Activated CD4-positive, alpha-beta memory T cell treated with anti-CD3 and anti-CD28 coated beads, Interleukin-2, amount 10 ng/mL, durations not matched to agents 7 days and 5 days (primary cell): ENCODE measurements around the gene SLC2A4RG. TPM values are rescaled to one million over a fixed set of nuclear protein-coding genes. Genes with fewer than 3 reads are reported as not detected.
A peak's percentile ranks its signal among the peaks of the same experiment; 100 is the strongest.
"Not testable (repeated sequence)": the region's sequence is repeated elsewhere in the genome, so short reads cannot be mapped to it uniquely, and the experiment has no call there.

ENCODE experiments used
- CTCF ChIA-PET: fragments of 350-600 bp; sonication (Branson Sonifier 250); formaldehyde crosslinking; loops from one replicate; lab custom pipeline; 2021; ENCODE audit warnings: antibody characterized with exemption, inconsistent platforms; lab: Charles Lee
- POLR2A ChIA-PET: fragments of 350-600 bp; sonication (Branson Sonifier 250); formaldehyde crosslinking; loops from one replicate; lab custom pipeline; 2021; ENCODE audit warnings: antibody characterized with exemption; lab: Charles Lee
- DNase-seq: peaks from one replicate; pipeline ENCODE4 v3.0.0-alpha.2; 2020
- H3K27ac Mint-ChIP-seq: one replicate; pipeline ENCODE4 v1.8.0; 2021; ENCODE audit warnings: mild to moderate bottlenecking, mixed read lengths
- H3K27me3 Mint-ChIP-seq: one replicate; pipeline ENCODE4 v1.8.0; 2021; ENCODE audit warnings: mixed read lengths
- H3K36me3 Mint-ChIP-seq: one replicate; pipeline ENCODE4 v1.8.0; 2021; ENCODE audit warnings: low read depth, mixed read lengths
- H3K4me1 Mint-ChIP-seq: one replicate; pipeline ENCODE4 v1.8.0; 2021; ENCODE audit warnings: mixed read lengths
- H3K4me3 Mint-ChIP-seq: one replicate; pipeline ENCODE4 v1.8.0; 2021; ENCODE audit warnings: mild to moderate bottlenecking, mixed read lengths
- H3K9me3 Mint-ChIP-seq: one replicate; pipeline ENCODE4 v1.8.0; 2021; ENCODE audit warnings: mixed read lengths
- total RNA-seq, 2 experiments: library from RNA; stranded (reverse); gene quantifications; one replicate each; pipeline ENCODE4 v1.2.3, GENCODE V29; 2021

The SLC2A4RG gene
- total RNA-seq, 2 experiments from 2014 or later = 88.3 to 90.4 TPM

GRCh38 chr20:63709149-63709527 is 30.4 kb upstream of the SLC2A4RG start:
- CTCF ChIA-PET = interaction anchor here (1.6 to 3.0 kb wide), 3 partner anchors 12 to 156 kb away, joined by 5 to 29 read pairs (median 13); partner anchors contain the start of gene TPD52L2
- Mint-ChIP-seq H3K4me1 (peaks cover 59% of the 10 kb centered on the region), H3K27me3 (no peaks in the 10 kb centered on the region), H3K36me3 (peaks cover 65% of the 10 kb centered on the region), H3K9me3 (peaks cover 3% of the 10 kb centered on the region), H3K27ac (no peak overlapping the region), H3K4me3 (peak overlapping the region; percentile 90)
- DNase-seq = no peak
- POLR2A ChIA-PET = interaction anchor here (0.9 to 9.3 kb wide), 4 partner anchors 19 to 42 kb away, joined by 3 to 120 read pairs (median 6); partner anchors contain the start of genes LIME1 and SLC2A4RG

DNA sequence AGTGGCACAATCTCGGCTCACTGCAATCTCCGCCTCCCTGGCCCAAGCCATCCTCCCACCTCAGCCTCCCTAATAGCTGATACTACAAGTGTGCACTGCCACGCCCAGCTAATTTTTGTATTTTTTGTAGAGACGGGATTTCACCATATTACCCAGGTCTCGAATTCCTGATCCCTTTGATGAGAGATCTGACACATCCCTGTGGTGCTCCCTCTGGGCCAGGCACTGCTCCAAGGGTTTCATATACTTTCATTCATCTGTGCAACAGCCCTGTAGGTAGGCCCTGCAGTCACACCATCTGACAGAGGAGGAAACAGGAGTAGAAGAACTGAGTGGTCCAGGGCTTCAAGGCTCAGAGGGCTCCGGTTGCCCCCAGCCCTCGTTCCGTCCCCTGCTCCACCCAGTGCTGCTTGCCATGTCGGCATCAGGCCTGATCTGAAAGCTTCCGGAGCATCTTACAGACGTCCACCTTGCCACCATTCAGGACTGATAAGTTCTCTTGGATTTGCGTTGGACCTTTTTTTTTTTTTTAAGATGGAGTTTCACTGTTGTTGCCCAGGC is 28.4 kb upstream of the SLC2A4RG start:
- peaks cover 71% of the 10 kb centered on the region for H3K36me3 Mint-ChIP-seq

DNA sequence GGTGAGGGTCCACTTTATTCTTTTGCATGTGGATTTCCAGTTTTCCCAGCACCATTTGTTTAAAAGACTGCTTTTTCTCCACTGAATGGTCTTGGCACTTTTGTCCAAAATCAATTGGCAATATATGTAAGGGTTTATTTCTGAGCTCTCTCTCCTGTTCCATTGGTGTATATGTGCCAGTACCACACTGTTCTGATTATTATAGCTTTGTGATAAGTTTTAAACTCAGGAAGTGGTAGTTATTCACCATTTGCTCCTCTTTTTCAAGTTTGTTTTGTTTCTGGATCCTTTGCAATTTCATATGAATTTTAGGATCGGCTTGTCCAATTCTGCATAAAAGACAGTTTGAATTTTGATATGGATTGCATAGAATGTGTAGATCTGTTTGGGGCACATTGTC is 27.4 kb upstream of the SLC2A4RG start:
- no peak for DNase-seq
- ChIA-PET CTCF (interaction anchor here (1.5 kb wide), 1 partner anchor 327 kb away, joined by 3 read pairs; no protein-coding TSS in a partner anchor), POLR2A (interaction anchor here (0.7 to 2.0 kb wide), 4 partner anchors 14 to 27 kb away, joined by 3 to 7 read pairs (median 4); no protein-coding TSS in a partner anchor)
- peaks cover 72% of the 10 kb centered on the region for H3K36me3 Mint-ChIP-seq
- H3K27me3 Mint-ChIP-seq = no peaks in the 10 kb centered on the region
- H3K27ac Mint-ChIP-seq = no peak overlapping the region
- H3K4me1 Mint-ChIP-seq = peaks cover 54% of the 10 kb centered on the region
- peaks cover 10% of the 10 kb centered on the region for H3K9me3 Mint-ChIP-seq
- H3K4me3 Mint-ChIP-seq = no peak overlapping the region

More for the DNA sequence above, 28.4 kb upstream of the SLC2A4RG start:
- Mint-ChIP-seq H3K27ac (peak overlapping the region; percentile 37), H3K9me3 (peaks cover 9% of the 10 kb centered on the region), H3K4me3 (peak overlapping the region; percentile 54), H3K4me1 (peaks cover 58% of the 10 kb centered on the region), H3K27me3 (no peaks in the 10 kb centered on the region)
- POLR2A ChIA-PET = interaction anchor here (0.8 to 1.1 kb wide), 3 partner anchors 25 to 28 kb away, joined by 3 to 4 read pairs (median 4); no protein-coding TSS in a partner anchor
- CTCF ChIA-PET = interaction anchor here (0.9 to 1.6 kb wide), 4 partner anchors 11 to 328 kb away, joined by 3 to 5 read pairs (median 3); partner anchors contain the start of gene PTK6
- DNase-seq = no peak

- Mint-ChIP-seq H3K9me3 (peaks cover 15% of the 10 kb centered on the region), H3K4me3 (no peak overlapping the region), H3K4me1 (peaks cover 47% of the 10 kb centered on the region), H3K27ac (no peak overlapping the region), H3K36me3 (peaks cover 85% of the 10 kb centered on the region), H3K27me3 (no peaks in the 10 kb centered on the region)
- ChIA-PET POLR2A (no interaction called here), CTCF (interaction anchor here (0.8 to 1.5 kb wide), 2 partner anchors 9 to 21 kb away, joined by 3 read pairs; partner anchors contain the start of gene LIME1)
- DNase-seq = no peak
Observed at GRCh38 chr20:63714858-63715257, 24.7 kb upstream of the SLC2A4RG start.

- ChIA-PET POLR2A (no interaction called here), CTCF (interaction anchor here (5.2 kb wide), 1 partner anchor 11 kb away, joined by 13 read pairs; the partner anchor contains the start of genes ARFRP1 and ZGPAT)
- Mint-ChIP-seq H3K4me3 (no peak overlapping the region), H3K27ac (no peak overlapping the region), H3K36me3 (peaks cover 79% of the 10 kb centered on the region), H3K27me3 (no peaks in the 10 kb centered on the region), H3K4me1 (peaks cover 37% of the 10 kb centered on the region), H3K9me3 (peaks cover 12% of the 10 kb centered on the region)
- no peak for DNase-seq
Observed at GRCh38 chr20:63718996-63719395, 20.6 kb upstream of the SLC2A4RG start.

DNA sequence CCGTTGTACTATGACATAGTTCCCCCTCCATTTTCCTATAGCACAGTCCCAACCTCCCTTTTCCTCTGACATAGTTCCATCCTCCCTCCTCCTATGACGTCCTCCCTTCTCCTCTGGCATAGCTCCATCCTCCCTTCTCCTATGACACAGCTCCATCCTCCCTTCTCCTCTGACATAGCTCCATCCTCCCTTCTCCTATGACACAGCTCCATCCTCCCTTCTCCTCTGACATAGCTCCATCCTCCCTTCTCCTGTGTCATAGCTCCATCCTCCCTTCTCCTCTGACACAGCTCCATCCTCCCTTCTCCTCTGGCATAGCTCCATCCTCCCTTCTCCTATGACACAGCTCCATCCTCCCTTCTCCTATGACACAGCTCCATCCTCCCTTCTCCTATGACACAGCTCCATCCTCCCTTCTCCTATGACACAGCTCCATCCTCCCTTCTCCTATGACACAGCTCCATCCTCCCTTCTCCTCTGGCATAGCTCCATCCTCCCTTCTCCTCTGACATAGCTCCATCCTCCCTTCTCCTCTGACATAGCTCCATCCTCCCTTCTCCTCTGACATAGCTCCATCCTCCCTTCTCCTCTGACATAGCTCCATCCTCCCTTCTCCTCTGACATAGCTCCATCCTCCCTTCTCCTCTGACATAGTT is 16.5 kb upstream of the SLC2A4RG start:
- DNase-seq, H3K4me3 Mint-ChIP-seq, H3K27me3 Mint-ChIP-seq, H3K27ac Mint-ChIP-seq: not testable (repeated sequence)
- CTCF ChIA-PET = interaction anchor here (5.2 kb wide), 1 partner anchor 15 kb away, joined by 13 read pairs; the partner anchor contains the start of genes ARFRP1 and ZGPAT
- Mint-ChIP-seq H3K36me3 (peaks cover 71% of the 10 kb centered on the region), H3K4me1 (peaks cover 38% of the 10 kb centered on the region), H3K9me3 (peaks cover 18% of the 10 kb centered on the region)
- POLR2A ChIA-PET = interaction anchor here (0.6 to 1.1 kb wide), 3 partner anchors 14 to 142 kb away, joined by 3 read pairs; partner anchors contain the start of genes LIME1 and TPD52L2

- H3K9me3 Mint-ChIP-seq, CTCF ChIA-PET, H3K4me3 Mint-ChIP-seq, H3K27me3 Mint-ChIP-seq, DNase-seq, H3K27ac Mint-ChIP-seq: not testable (repeated sequence)
- POLR2A ChIA-PET = interaction anchor here (1.6 to 3.8 kb wide), 4 partner anchors 7 to 22 kb away, joined by 4 to 29 read pairs (median 8); partner anchors contain the start of genes ARFRP1, LIME1, SLC2A4RG and ZGPAT
- H3K4me1 Mint-ChIP-seq = peaks cover 34% of the 10 kb centered on the region
- peaks cover 52% of the 10 kb centered on the region for H3K36me3 Mint-ChIP-seq
Observed at GRCh38 chr20:63730189-63730733, 9.3 kb upstream of the SLC2A4RG start.

DNA sequence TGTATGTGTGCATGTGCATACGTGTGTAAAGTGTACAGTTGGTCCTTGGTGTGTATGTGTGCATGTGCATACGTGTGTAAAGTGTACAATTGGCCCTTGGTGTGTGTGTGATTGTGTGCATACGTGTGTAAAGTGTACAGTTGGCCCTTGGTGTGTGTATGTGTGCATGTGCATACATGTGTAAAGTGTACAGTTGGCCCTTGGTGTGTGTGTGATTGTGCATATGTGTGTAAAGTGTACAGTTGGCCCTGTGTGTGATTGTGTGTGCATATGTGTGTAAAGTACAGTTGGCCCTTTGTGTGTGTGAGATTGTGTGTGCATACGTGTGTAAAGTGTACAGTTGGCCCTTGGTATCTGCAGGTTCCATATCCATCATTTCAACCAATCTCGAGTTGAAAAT is 8.2 kb upstream of the SLC2A4RG start:
- Mint-ChIP-seq H3K9me3 (peaks cover 3% of the 10 kb centered on the region), H3K4me3 (no peak overlapping the region), H3K27me3 (no peaks in the 10 kb centered on the region), H3K36me3 (peaks cover 53% of the 10 kb centered on the region), H3K4me1 (peaks cover 43% of the 10 kb centered on the region), H3K27ac (no peak overlapping the region)
- ChIA-PET POLR2A (interaction anchor here (1.9 kb wide), 1 partner anchor 23 kb away, joined by 8 read pairs; the partner anchor contains the start of genes ARFRP1 and ZGPAT), CTCF (interaction anchor here (0.7 kb wide), 1 partner anchor 25 kb away, joined by 3 read pairs; no protein-coding TSS in a partner anchor)
- no peak for DNase-seq

GRCh38 chr20:63732118-63733095 is 7.2 kb upstream of the SLC2A4RG start:
- DNase-seq = no peak
- H3K4me1 Mint-ChIP-seq = peaks cover 40% of the 10 kb centered on the region
- H3K4me3 Mint-ChIP-seq = no peak overlapping the region
- H3K27ac Mint-ChIP-seq = no peak overlapping the region
- ChIA-PET CTCF (no interaction called here), POLR2A (interaction anchor here (7.3 kb wide), 1 partner anchor 27 kb away, joined by 120 read pairs; the partner anchor contains the start of genes ARFRP1 and ZGPAT)
- H3K36me3 Mint-ChIP-seq = peaks cover 50% of the 10 kb centered on the region
- H3K9me3 Mint-ChIP-seq = no peaks in the 10 kb centered on the region
- no peaks in the 10 kb centered on the region for H3K27me3 Mint-ChIP-seq

DNA sequence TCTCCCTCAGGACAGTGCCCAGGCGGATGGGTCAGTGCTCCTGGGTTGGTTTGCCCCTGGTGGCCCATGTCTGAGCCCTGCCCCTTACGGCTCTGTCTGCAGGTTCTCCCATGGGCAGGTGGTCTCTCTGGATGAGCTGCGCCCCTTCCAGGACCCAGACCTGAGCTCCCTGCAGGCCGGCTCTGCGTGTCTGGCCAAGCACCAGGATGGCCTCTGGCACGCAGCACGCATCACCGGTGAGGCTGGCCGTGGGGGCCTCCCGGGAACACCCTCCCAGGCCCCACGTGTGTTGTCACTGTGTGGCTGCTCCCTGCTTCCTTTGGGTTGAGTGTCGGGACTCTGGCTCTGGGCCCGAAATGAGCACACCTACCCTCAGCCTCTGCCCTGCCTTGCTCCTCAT is 6.5 kb upstream of the SLC2A4RG start:
- no peak for DNase-seq
- Mint-ChIP-seq H3K27ac (no peak overlapping the region), H3K4me1 (peaks cover 34% of the 10 kb centered on the region), H3K27me3 (no peaks in the 10 kb centered on the region), H3K4me3 (no peak overlapping the region), H3K9me3 (no peaks in the 10 kb centered on the region), H3K36me3 (peaks cover 47% of the 10 kb centered on the region)
- ChIA-PET CTCF (no interaction called here), POLR2A (interaction anchor here (7.3 kb wide), 1 partner anchor 28 kb away, joined by 120 read pairs; the partner anchor contains the start of genes ARFRP1 and ZGPAT)

GRCh38 chr20:63733579-63734081 is 5.9 kb upstream of the SLC2A4RG start:
- H3K4me1 Mint-ChIP-seq = peaks cover 28% of the 10 kb centered on the region
- no peaks in the 10 kb centered on the region for H3K27me3 Mint-ChIP-seq
- H3K27ac Mint-ChIP-seq = peak overlapping the region; percentile 64
- H3K4me3 Mint-ChIP-seq = no peak overlapping the region
- POLR2A ChIA-PET = interaction anchor here (7.3 kb wide), 1 partner anchor 28 kb away, joined by 120 read pairs; the partner anchor contains the start of genes ARFRP1 and ZGPAT
- H3K36me3 Mint-ChIP-seq = peaks cover 42% of the 10 kb centered on the region
- no peaks in the 10 kb centered on the region for H3K9me3 Mint-ChIP-seq
- DNase-seq = no peak
- CTCF ChIA-PET = no interaction called here
